ENCODE results near the gene SMOC2. TPM values are rescaled to one million over a fixed set of nuclear protein-coding genes. Genes with fewer than 3 reads are reported as not detected.

Gene SMOC2
- total and polyA plus RNA-seq, 2 of the 4 experiments (the other 2 are of a cell fraction): not detected

GRCh38 chr6:168514216-168514615, 73.2 kb downstream of the SMOC2 start:
- no TSS peak for BruUV-seq (replicated peaks)
- in situ Hi-C loops (cut with MboI; ENCODE audit: low sequenced_read_pairs) (no loop called here), intact Hi-C loops (cut with micrococcal nuclease) (no loop called here), dilution Hi-C loops (cut with HindIII; ENCODE audit: low sequenced_read_pairs, unreplicated experiment) (no loop called here)
- no peak overlapping the region for H3K4ac ChIP-seq (ENCODE audit: low read depth, low read length)
- H3K56ac ChIP-seq (ENCODE audit: extremely low read depth, insufficient read depth, low read length): no peak overlapping the region
- CTCF ChIA-PET: no interaction called here
- no peak for ATAC-seq (ENCODE audit: low read depth)
- no peak overlapping the region for H2BK5ac ChIP-seq (ENCODE audit: low read depth, low read length, poor library complexity, severe bottlenecking)
- POLR2A ChIA-PET (ENCODE audit: unreplicated experiment): no interaction called here
- H3K4me3 ChIP-seq (ENCODE audit: insufficient read depth, low read depth, low read length): no peak overlapping the region
- no peaks in the 10 kb centered on the region for H3K36me3 ChIP-seq (ENCODE audit: control insufficient read depth, insufficient read depth, low read length)
- H3K4me2 ChIP-seq (ENCODE audit: low read depth, low read length): no peak overlapping the region
- H3K27ac ChIP-seq (ENCODE audit: insufficient read depth, low read length): no peak overlapping the region
- H2AFZ ChIP-seq (replicated peaks; ENCODE audit: low read length, poor library complexity): no peak overlapping the region
- 80% methylated on average over 2 of the region's 10 CpGs; no CpG with 5 or more reads in 1 of the 2 experiments for WGBS, 2 experiments (ENCODE audit: extremely low coverage in 2 of 2, insufficient read length in 1 of 2)
- H3K18ac ChIP-seq (ENCODE audit: low read depth, low read length): no peak overlapping the region
- no peak overlapping the region for H2BK120ac ChIP-seq (ENCODE audit: low read depth, low read length)
- no peak for DNase-seq
- H4K5ac ChIP-seq (ENCODE audit: low read depth, low read length): no peak overlapping the region
- no peaks in the 10 kb centered on the region for H3K27me3 ChIP-seq (ENCODE audit: control insufficient read depth, insufficient read depth, low read length)
- peaks cover 48% of the 10 kb centered on the region for H3K9me3 ChIP-seq (ENCODE audit: control insufficient read depth, insufficient read depth, low read length)
- no peaks in the 10 kb centered on the region for H3K79me1 ChIP-seq (ENCODE audit: low read depth in 1 of 2, low read length in 2 of 2)
- H3K9ac ChIP-seq (ENCODE audit: low read depth, low read length): no peak overlapping the region
- H2AK5ac ChIP-seq (ENCODE audit: low read depth, low read length): no peak overlapping the region
- H2BK20ac ChIP-seq (ENCODE audit: low read depth, low read length): no peak overlapping the region
- no peak overlapping the region for H2BK15ac ChIP-seq (ENCODE audit: low read depth, low read length)
- no peak overlapping the region for H4K8ac ChIP-seq (ENCODE audit: low read depth in 2 of 2, low read length in 2 of 2)
- H4K91ac ChIP-seq (ENCODE audit: insufficient read depth, low read depth, low read length): no peak overlapping the region
- H3K9me1 ChIP-seq (ENCODE audit: insufficient read depth, low read length): no peaks in the 10 kb centered on the region
- no peak overlapping the region for H3K23ac ChIP-seq (ENCODE audit: low read depth, low read length)
- TF ChIP-seq CEBPB (IDR thresholded peaks at IDR 0.05; ENCODE audit: low read depth, low read length) (no peak), MAFK (IDR thresholded peaks at IDR 0.05; ENCODE audit: low read depth, low read length) (no peak), BHLHE40 (IDR thresholded peaks at IDR 0.05; ENCODE audit: low read depth, low read length) (no peak), MAZ (IDR thresholded peaks at IDR 0.05; ENCODE audit: borderline replicate concordance, low read depth, low read length) (no peak), USF2 (IDR thresholded peaks at IDR 0.05; ENCODE audit: low read depth, low read length) (no peak), SMC3 (IDR thresholded peaks at IDR 0.05; ENCODE audit: low read depth, low read length) (no peak), NFE2L2 (IDR thresholded peaks at IDR 0.05; ENCODE audit: low read depth, low read length) (no peak), ELK1 (IDR thresholded peaks at IDR 0.05; ENCODE audit: borderline replicate concordance, low read depth, low read length) (no peak), CHD1 (IDR thresholded peaks at IDR 0.05; ENCODE audit: low read depth, low read length) (no peak), FOS (IDR thresholded peaks at IDR 0.05; ENCODE audit: low read depth, low read length) (no peak), POLR2A (IDR thresholded peaks at IDR 0.05; ENCODE audit: low read depth, low read length) (no peak), RCOR1 (IDR thresholded peaks at IDR 0.05; ENCODE audit: insufficient replicate concordance, low read length) (no peak)
- no peaks in the 10 kb centered on the region for H3K4me1 ChIP-seq (ENCODE audit: control insufficient read depth, insufficient read depth, low read length)
- H3K14ac ChIP-seq (replicated peaks; ENCODE audit: low read depth, low read length): no peak overlapping the region
- H4K20me1 ChIP-seq (ENCODE audit: insufficient read depth, low read length): no peaks in the 10 kb centered on the region
- H2AK9ac ChIP-seq (replicated peaks; ENCODE audit: low read depth, low read length, poor library complexity): no peak overlapping the region

All from IMR-90 (cell line).